CD4-positive, alpha-beta T cell treated with Interleukin-4 for 4 hours (primary cell): ENCODE results near the gene P2RX7.
A peak's percentile ranks its signal among the peaks of the same experiment; 100 is the strongest.
"Not testable (repeated sequence)": the region's sequence is repeated elsewhere in the genome, so short reads cannot be mapped to it uniquely, and the experiment has no call there.

Experiments used
- DNase-seq: peaks from one replicate; pipeline ENCODE4 v3.0.0-alpha.2; 2020

The P2RX7 gene

DNA sequence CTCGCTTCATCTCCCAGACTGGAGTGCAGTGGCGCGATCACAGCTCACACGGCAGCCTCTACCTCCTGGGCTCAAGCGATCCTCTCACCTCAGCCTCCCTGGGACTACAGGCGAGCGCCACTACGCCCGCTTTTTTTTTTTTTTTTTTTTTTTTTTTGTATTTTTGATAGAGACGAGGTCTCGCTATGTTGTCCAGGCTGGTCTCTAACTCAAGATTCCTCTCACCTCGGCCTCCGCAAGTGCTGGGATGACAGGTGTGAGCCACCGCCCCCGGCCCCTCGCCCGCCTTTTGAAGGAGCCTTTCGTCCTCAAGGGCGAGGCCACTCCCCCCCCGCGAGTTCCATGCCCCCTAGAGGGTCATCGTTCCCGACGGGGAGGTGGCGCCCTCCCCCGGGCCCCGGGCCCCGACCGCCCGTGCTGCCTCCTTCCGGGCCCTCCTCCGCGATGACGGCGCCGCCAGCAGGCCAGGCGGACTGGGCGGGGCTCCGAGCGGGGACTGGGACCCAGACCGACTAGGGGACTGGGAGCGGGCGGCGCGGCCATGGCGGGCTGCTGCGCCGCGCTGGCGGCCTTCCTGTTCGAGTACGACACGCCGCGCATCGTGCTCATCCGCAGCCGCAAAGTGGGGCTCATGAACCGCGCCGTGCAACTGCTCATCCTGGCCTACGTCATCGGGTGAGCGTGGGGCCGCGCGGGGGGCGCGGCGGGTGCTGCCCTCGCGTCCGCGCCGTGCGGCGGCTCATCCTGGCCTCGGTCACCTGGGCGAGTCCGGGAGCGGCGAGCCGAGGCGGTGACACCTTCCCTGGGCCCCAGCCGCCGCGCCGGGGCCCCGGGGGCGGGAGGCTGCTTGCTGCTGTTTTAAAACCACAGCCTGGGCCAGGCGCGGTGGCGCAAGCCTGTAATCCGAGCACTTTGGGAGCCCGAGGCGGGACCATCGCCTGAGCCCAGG lies 77.2 kb downstream of the P2RX7 start, which contains the start of gene P2RX4:
Gene P2RX4, plus strand, starts transcription at position 506 of the 949 bp plus-strand sequence. Its CDS starts 36 bp downstream, at position 542.
- peak; percentile 86 for DNase-seq

DNA sequence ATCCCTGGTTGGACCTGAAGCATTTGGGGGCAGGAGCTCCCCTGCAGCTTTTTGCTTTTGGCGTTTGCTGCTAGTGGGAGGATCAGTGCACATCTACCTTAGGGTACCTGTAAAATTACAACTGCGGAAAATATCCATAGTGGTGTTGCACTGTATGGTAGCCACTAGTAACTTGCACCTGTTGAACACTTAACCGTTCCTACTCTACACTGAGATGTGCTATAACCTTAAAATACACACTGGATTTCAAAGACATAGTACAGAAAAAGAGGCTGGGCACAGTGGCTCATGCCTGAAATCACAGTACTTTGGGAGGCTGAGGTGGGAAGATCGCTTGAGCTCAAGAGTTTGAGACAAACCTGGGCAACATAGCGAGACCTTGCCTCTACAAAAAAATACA lies 80.2 kb downstream of the P2RX7 start:
- DNase-seq: no peak

DNA sequence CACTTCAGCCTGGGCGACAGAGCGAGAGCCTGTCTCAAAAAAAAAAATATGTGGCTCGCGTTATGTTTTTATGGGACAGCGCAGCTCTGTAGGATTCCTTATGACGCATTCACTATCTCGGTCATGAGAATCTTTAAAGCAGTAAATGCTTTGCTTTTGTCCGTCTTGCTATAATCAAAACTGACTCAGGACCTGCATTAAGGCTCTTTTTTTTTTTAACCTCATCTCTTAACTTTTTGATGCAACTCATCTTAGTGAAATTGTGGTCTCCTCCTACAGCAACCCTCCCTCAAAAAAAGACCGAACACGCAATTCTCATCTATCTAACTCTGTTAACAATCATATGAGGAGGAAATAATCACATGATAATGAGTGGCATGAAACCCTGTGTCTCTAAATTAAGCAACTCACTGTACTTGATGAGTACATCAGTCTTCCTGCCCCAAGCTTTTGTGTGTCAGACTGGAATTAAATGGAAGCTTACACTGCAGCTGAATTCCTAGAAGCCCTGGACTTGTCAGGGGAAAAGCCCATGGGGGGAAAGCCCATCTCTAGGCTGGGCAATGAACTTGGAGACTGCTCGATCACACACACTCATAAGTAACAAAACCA lies 81.6 kb downstream of the P2RX7 start:
- peak; percentile 69 for DNase-seq

GRCh38 chr12:121214855-121215745 lies 82.4 kb downstream of the P2RX7 start:
- peak; percentile 54 for DNase-seq

- DNase-seq: no peak
Measured at GRCh38 chr12:121216102-121216501, 83.4 kb downstream of the P2RX7 start.

DNA sequence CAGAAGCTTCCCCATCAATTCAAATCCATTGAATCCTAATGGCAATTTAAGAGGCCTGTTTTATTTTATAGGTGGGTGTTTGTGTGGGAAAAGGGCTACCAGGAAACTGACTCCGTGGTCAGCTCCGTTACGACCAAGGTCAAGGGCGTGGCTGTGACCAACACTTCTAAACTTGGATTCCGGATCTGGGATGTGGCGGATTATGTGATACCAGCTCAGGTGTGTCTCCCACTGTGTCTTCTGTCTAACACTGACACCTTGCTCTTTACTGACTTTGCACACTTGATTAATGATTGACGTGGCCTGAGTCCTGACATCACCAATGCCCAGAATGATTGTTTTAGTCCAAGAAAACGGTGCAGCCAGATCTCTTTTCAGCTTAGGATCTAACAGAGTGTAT lies 84.4 kb downstream of the P2RX7 start:
- DNase-seq: no peak

DNA sequence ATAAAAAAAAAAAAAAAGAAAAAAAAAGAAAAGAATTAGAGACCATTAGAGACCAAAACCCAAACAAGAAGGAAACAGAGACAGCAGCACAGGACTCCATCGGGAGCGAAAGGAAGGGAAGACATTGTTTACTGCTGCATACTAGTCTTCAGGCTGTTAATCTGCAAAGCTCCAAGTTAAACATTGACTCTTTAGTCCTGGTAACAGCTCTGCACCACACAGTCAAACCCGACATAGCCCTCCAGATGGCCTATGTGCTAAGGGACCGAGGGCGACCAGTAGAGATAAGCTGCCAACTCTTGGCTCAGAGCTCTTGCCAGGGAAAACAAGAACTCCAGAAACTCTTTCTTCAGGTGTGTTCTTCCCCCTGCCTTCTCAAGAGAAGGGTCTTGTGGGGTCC lies 85.1 kb downstream of the P2RX7 start:
- DNase-seq: no peak

GRCh38 chr12:121218588-121219352 lies 86.1 kb downstream of the P2RX7 start:
- DNase-seq: no peak

DNA sequence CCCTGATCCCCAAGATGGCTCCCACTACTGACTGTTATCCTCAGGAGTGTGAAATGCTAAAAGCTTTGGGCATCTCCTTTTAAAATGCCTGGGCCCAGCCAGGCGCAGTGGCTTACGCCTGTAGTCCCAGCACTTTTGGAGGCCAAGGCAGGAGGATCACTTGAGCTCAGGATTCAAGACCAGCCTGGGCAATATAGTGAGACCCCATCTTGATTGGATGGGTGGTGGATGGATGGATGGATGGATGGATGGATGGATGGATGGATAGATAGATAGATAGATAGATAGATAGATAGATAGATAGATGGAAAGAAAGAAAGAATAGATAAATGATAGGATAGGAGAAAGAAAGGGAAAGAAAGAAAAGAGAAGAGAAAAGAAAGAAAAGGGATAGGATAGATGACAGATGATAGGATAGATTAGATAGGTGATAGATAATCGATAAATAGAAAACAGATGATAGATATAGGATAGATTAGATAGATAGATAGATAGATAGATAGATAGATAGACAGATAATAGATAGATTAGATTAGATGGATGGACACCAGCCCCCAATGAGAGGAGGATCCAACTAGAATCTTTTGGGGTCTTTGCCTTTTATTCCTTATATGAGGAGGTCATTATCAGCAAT lies 86.8 kb downstream of the P2RX7 start:
- DNase-seq: no peak

- DNase-seq: peak; percentile 21
Measured at GRCh38 chr12:121222847-121223246, 90.2 kb downstream of the P2RX7 start.

- DNase-seq: peak; percentile 45
Measured at GRCh38 chr12:121223292-121224285, 90.9 kb downstream of the P2RX7 start.

- peak; percentile 52 for DNase-seq
Measured at GRCh38 chr12:121224591-121224990, 91.9 kb downstream of the P2RX7 start.

DNA sequence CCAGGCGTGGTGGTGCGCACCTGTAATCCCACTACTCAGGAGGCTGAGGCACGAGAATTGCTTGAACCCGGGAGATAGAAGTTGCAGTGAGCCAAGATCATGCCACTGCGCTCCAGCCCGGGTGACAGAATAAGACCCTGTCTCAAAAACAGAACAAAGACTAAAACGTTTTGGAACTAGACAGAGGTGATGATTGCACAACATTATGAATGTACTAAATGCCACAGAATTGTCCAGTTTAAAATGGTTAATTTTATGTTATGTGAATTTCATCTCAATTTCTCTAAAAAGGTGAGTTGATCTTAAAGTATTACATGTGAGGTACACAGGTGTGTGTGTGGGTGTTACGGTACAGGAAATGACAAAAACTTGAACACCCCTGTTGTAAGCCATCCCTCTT lies 93.7 kb downstream of the P2RX7 start:
- no peak for DNase-seq

DNA sequence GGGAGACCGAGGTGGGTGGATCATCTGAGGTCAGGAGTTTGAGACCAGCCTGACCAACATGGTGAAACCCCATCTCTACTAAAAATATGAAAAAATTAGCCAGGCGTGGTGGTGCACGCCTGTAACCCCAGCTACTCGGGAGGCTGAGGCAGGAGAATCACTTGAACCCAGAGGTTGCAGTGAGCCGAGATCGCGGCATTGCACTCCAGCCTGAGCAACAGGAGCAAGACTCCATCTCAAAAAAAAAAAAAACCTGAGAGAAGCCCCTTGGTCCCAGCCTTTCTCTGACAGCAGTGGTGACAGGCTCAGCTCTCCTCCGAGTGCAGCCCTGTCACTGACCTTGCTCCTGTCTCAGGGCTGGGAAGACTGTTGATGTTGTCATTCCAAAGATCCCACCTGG lies 94.2 kb downstream of the P2RX7 start:
- not testable (repeated sequence) for DNase-seq

- DNase-seq: no peak
Measured at GRCh38 chr12:121227294-121227693, 94.6 kb downstream of the P2RX7 start.

GRCh38 chr12:121228919-121229665 lies 96.4 kb downstream of the P2RX7 start:
- no peak for DNase-seq

GRCh38 chr12:121229826-121230537 lies 97.3 kb downstream of the P2RX7 start:
- peak; percentile 59 for DNase-seq

- no peak for DNase-seq
Measured at GRCh38 chr12:121230538-121230907, 97.8 kb downstream of the P2RX7 start.

DNA sequence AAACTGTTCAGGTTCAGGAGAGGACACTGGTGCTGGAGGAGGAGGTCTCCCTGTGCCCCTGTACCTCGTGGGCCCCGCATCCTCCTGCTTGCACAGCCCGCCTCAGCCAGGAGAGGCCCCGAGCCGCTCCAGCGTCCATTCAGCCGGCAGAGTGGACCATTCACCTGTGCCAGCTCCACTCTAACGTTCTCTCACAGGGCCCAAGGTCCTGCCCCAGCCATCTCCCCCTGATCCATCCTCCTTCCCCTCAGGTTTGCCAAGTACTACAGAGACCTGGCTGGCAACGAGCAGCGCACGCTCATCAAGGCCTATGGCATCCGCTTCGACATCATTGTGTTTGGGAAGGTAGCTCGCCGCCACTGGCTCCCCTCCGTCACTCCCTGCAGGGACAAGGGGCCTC lies 99.5 kb downstream of the P2RX7 start:
- DNase-seq: no peak
